GM23338 (cell line): Measurements from ENCODE around the gene MYL12B. TPM values are rescaled to one million over a fixed set of nuclear protein-coding genes. Genes with fewer than 3 reads are reported as not detected.

Source experiments
- ATAC-seq: fragments of 200-7000 bp; cut with Tn5 transposase; 3 replicates; pipeline ENCODE4 v1.9.1; 2020
- DNase-seq: peaks from one replicate; pipeline ENCODE4 v3.0.0-alpha.2; 2015; ENCODE audit warnings: low spot score
- H2AFZ ChIP-seq: fragments of 200-600 bp; sonication (generic); 2 replicates; pipeline ENCODE4 v1.8.0; 2016; ENCODE audit warnings: antibody characterized with exemption, mild to moderate bottlenecking, moderate library complexity
- H3F3A ChIP-seq: fragments of 200-600 bp; sonication (generic); replicated peaks from 2 replicates; pipeline ENCODE4 v1.8.0; 2017; ENCODE audit warnings: antibody characterized with exemption, mixed run types, low read depth
- H3K27ac ChIP-seq: fragments of 200-600 bp; sonication (generic); 2 replicates; pipeline ENCODE4 v1.6.1; 2016; ENCODE audit warnings: low read depth
- H3K27me3 ChIP-seq: fragments of 200-600 bp; sonication (generic); 2 replicates; pipeline ENCODE4 v1.8.0; 2016; ENCODE audit warnings: mild to moderate bottlenecking, mixed run types, moderate library complexity; ENCODE audit not compliant: insufficient read depth
- H3K36me3 ChIP-seq: fragments of 200-600 bp; sonication (generic); 2 replicates; pipeline ENCODE4 v1.8.0; 2016; ENCODE audit warnings: mild to moderate bottlenecking; ENCODE audit not compliant: insufficient read depth
- H3K4me1 ChIP-seq: fragments of 200-600 bp; sonication (generic); 2 replicates; pipeline ENCODE4 v1.8.0; 2016; ENCODE audit warnings: mild to moderate bottlenecking, moderate library complexity; ENCODE audit not compliant: insufficient read depth
- H3K4me2 ChIP-seq: fragments of 200-600 bp; sonication (generic); 2 replicates; pipeline ENCODE4 v1.7.1; 2017; ENCODE audit warnings: mixed run types
- H3K4me3 ChIP-seq: fragments of 200-600 bp; sonication (generic); 2 replicates; pipeline ENCODE4 v1.6.1; 2016; ENCODE audit warnings: mixed run types
- H3K79me2 ChIP-seq: fragments of 200-600 bp; sonication (generic); replicated peaks from 2 replicates; pipeline ENCODE4 v1.8.0; 2017; ENCODE audit warnings: mild to moderate bottlenecking; ENCODE audit not compliant: insufficient read depth
- H3K9me2 ChIP-seq: fragments of 200-600 bp; sonication (generic); 2 replicates; pipeline ENCODE4 v1.8.0; 2017; ENCODE audit not compliant: insufficient read depth
- H4K20me1 ChIP-seq: fragments of 200-600 bp; sonication (generic); replicated peaks from 2 replicates; pipeline ENCODE4 v1.8.0; 2017; ENCODE audit warnings: mild to moderate bottlenecking; ENCODE audit not compliant: insufficient read depth
- H3K27ac Mint-ChIP-seq: 2 replicates; pipeline ENCODE4 v1.8.0; 2020; ENCODE audit warnings: inconsistent platforms, mild to moderate bottlenecking, moderate library complexity, mixed read lengths
- H3K27me3 Mint-ChIP-seq: 3 replicates; pipeline ENCODE4 v1.8.0; 2022; ENCODE audit warnings: low read depth, mild to moderate bottlenecking, moderate library complexity, mixed read lengths, inconsistent platforms; ENCODE audit not compliant: insufficient read depth, poor library complexity
- H3K36me3 Mint-ChIP-seq: 3 replicates; pipeline ENCODE4 v1.8.0; 2021; ENCODE audit warnings: low read depth, mild to moderate bottlenecking, inconsistent platforms, moderate library complexity, mixed read lengths
- H3K4me1 Mint-ChIP-seq: 3 replicates; pipeline ENCODE4 v1.8.0; 2020; ENCODE audit warnings: mild to moderate bottlenecking, inconsistent platforms, mixed read lengths
- H3K4me3 Mint-ChIP-seq: 3 replicates; pipeline ENCODE4 v1.8.0; 2021; ENCODE audit warnings: moderate library complexity, mild to moderate bottlenecking, inconsistent platforms, mixed read lengths
- H3K9me3 Mint-ChIP-seq: 3 replicates; pipeline ENCODE4 v1.8.0; 2020; ENCODE audit warnings: moderate library complexity, mild to moderate bottlenecking, inconsistent platforms, mixed read lengths
- CREB1 ChIP-seq: fragments of 250-450 bp; sonication (Bioruptor Pico); IDR thresholded peaks from 2 replicates; pipeline ENCODE4 v1.5.0; 2020; ENCODE audit warnings: low read depth, mild to moderate bottlenecking, moderate library complexity
- POLR2AphosphoS5 ChIP-seq: IDR thresholded peaks from 2 replicates; pipeline ENCODE4 v1.6.1; 2016; ENCODE audit warnings: antibody characterized with exemption, low read depth
- STAT1 ChIP-seq: IDR thresholded peaks from one replicate; pipeline ENCODE4 v1.6.1; 2016; ENCODE audit warnings: antibody characterized with exemption; ENCODE audit not compliant: unreplicated experiment
- ZNF114 ChIP-seq: fragments of 250-450 bp; sonication (Bioruptor Pico); IDR thresholded peaks from 2 replicates; pipeline ENCODE4 v1.5.0; 2020; ENCODE audit warnings: mild to moderate bottlenecking, moderate library complexity
- ZNF331 ChIP-seq: fragments of 250-450 bp; sonication (Bioruptor Pico); IDR thresholded peaks from 2 replicates; pipeline ENCODE4 v1.5.0; 2020; ENCODE audit warnings: low read depth, mild to moderate bottlenecking, moderate library complexity
- polyA plus RNA-seq: library from polyadenylated mRNA; unstranded; fragments of >200 nt; fragmentation: Nextera tagmentation; extraction: Ambion mirVana; gene quantifications from 2 replicates; pipeline ENCODE4 v1.2.1, GENCODE V29; 2016
- total RNA-seq: library from RNA; depleted of rRNA; stranded (reverse); fragments of >200 nt; shearing (Covaris generic); gene quantifications from 2 replicates; pipeline ENCODE4 v1.2.3, GENCODE V29; 2014
- TF ChIP-seq, protein P1 (sequence below): fragments of 250-450 bp; sonication (Bioruptor Pico); IDR thresholded peaks from 2 replicates; pipeline ENCODE4 v1.5.0; 2020; ENCODE audit warnings: mild to moderate bottlenecking, moderate library complexity
- TF ChIP-seq, protein P2 (sequence below): IDR thresholded peaks from 2 replicates; pipeline ENCODE4 v1.6.1; 2016; ENCODE audit warnings: antibody characterized with exemption

Gene MYL12B
- total and polyA plus RNA-seq, 2 experiments from 2014 or later = 165 to 330 TPM

DNA sequence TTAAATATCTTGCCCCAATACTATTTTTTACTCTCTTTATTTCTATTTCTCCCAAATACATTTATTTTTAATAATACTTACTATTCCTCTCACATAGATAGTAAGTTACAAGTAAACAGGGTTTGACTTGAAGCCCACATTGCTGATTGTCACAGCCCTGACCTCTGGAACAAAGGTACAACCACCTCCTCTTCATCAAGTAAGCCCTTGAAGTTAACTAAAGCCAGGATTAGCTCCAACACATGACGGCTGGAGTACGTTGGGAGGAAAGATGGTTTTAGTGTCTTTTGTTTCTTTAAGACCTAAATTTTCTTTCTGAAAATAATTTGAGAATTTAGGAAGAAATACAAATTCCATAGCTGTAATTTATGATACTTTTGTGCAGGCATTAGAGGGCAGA, 43.1 kb upstream of the MYL12B start:
- H3K27ac ChIP-seq = no peak overlapping the region
- TF ChIP-seq STAT1 = no peak
- TF ChIP-seq ZNF331 (CRISPR knock-in tag) = no peak
- TF ChIP-seq, protein P1, sequence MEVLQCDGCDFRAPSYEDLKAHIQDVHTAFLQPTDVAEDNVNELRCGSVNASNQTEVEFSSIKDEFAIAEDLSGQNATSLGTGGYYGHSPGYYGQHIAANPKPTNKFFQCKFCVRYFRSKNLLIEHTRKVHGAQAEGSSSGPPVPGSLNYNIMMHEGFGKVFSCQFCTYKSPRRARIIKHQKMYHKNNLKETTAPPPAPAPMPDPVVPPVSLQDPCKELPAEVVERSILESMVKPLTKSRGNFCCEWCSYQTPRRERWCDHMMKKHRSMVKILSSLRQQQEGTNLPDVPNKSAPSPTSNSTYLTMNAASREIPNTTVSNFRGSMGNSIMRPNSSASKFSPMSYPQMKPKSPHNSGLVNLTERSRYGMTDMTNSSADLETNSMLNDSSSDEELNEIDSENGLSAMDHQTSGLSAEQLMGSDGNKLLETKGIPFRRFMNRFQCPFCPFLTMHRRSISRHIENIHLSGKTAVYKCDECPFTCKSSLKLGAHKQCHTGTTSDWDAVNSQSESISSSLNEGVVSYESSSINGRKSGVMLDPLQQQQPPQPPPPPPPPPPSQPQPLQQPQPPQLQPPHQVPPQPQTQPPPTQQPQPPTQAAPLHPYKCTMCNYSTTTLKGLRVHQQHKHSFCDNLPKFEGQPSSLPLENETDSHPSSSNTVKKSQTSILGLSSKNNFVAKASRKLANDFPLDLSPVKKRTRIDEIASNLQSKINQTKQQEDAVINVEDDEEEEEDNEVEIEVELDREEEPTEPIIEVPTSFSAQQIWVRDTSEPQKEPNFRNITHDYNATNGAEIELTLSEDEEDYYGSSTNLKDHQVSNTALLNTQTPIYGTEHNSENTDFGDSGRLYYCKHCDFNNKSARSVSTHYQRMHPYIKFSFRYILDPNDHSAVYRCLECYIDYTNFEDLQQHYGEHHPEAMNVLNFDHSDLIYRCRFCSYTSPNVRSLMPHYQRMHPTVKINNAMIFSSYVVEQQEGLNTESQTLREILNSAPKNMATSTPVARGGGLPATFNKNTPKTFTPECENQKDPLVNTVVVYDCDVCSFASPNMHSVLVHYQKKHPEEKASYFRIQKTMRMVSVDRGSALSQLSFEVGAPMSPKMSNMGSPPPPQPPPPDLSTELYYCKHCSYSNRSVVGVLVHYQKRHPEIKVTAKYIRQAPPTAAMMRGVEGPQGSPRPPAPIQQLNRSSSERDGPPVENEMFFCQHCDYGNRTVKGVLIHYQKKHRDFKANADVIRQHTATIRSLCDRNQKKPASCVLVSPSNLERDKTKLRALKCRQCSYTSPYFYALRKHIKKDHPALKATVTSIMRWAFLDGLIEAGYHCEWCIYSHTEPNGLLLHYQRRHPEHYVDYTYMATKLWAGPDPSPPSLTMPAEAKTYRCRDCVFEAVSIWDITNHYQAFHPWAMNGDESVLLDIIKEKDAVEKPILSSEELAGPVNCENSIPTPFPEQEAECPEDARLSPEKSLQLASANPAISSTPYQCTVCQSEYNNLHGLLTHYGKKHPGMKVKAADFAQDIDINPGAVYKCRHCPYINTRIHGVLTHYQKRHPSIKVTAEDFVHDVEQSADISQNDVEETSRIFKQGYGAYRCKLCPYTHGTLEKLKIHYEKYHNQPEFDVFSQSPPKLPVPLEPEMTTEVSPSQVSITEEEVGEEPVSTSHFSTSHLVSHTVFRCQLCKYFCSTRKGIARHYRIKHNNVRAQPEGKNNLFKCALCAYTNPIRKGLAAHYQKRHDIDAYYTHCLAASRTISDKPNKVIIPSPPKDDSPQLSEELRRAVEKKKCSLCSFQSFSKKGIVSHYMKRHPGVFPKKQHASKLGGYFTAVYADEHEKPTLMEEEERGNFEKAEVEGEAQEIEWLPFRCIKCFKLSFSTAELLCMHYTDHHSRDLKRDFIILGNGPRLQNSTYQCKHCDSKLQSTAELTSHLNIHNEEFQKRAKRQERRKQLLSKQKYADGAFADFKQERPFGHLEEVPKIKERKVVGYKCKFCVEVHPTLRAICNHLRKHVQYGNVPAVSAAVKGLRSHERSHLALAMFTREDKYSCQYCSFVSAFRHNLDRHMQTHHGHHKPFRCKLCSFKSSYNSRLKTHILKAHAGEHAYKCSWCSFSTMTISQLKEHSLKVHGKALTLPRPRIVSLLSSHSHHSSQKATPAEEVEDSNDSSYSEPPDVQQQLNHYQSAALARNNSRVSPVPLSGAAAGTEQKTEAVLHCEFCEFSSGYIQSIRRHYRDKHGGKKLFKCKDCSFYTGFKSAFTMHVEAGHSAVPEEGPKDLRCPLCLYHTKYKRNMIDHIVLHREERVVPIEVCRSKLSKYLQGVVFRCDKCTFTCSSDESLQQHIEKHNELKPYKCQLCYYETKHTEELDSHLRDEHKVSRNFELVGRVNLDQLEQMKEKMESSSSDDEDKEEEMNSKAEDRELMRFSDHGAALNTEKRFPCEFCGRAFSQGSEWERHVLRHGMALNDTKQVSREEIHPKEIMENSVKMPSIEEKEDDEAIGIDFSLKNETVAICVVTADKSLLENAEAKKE (CRISPR knock-in tag) = no peak
- TF ChIP-seq ZNF114 (CRISPR knock-in tag) = no peak
- TF ChIP-seq, protein P2, sequence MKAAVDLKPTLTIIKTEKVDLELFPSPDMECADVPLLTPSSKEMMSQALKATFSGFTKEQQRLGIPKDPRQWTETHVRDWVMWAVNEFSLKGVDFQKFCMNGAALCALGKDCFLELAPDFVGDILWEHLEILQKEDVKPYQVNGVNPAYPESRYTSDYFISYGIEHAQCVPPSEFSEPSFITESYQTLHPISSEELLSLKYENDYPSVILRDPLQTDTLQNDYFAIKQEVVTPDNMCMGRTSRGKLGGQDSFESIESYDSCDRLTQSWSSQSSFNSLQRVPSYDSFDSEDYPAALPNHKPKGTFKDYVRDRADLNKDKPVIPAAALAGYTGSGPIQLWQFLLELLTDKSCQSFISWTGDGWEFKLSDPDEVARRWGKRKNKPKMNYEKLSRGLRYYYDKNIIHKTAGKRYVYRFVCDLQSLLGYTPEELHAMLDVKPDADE = no peak
- TF ChIP-seq POLR2AphosphoS5 = no peak
- no peak for TF ChIP-seq CREB1 (CRISPR knock-in tag)
- H3K4me3 Mint-ChIP-seq = no peak overlapping the region

More for the DNA sequence above, 43.1 kb upstream of the MYL12B start:
- Histone ChIP-seq H3K4me3 (no peak overlapping the region), H2AFZ (no peak overlapping the region), H4K20me1 (no peaks in the 10 kb centered on the region), H3K4me1 (peaks cover 14% of the 10 kb centered on the region), H3K36me3 (no peaks in the 10 kb centered on the region; the same call in 1 of the 2 replicates), H3F3A (no peaks in the 10 kb centered on the region), H3K4me2 (no peak overlapping the region), H3K79me2 (no peaks in the 10 kb centered on the region), H3K27me3 (no peaks in the 10 kb centered on the region), H3K9me2 (no peaks in the 10 kb centered on the region; the same call in 1 of the 2 replicates)
- no peak for DNase-seq
- peaks cover 2% of the 10 kb centered on the region for H3K27me3 Mint-ChIP-seq
- ATAC-seq = no peak
- H3K4me1 Mint-ChIP-seq = peaks cover 14% of the 10 kb centered on the region; the same call in 2 of the 3 replicates
- no peaks in the 10 kb centered on the region for H3K9me3 Mint-ChIP-seq
- H3K27ac Mint-ChIP-seq = no peak overlapping the region
- no peaks in the 10 kb centered on the region for H3K36me3 Mint-ChIP-seq
